Stimulated activated CD4-positive, alpha-beta T cell treated with anti-CD3 and anti-CD28 coated beads, Interleukin-15, amount 100 ng/mL, for 24 hours (primary cell): Measurements from ENCODE around the gene EXOC3L4.
"Not testable (repeated sequence)": the region's sequence is repeated elsewhere in the genome, so short reads cannot be mapped to it uniquely, and the experiment has no call there.

ENCODE experiments used
- DNase-seq: peaks from one replicate; pipeline ENCODE4 v3.0.0-alpha.2; 2020

The EXOC3L4 gene

GRCh38 chr14:103094406-103095209 lies at the start of gene EXOC3L4:
EXOC3L4 (plus strand) TSS chr14:103094725; CDS start chr14:103100220, 5,495 bp downstream.
- DNase-seq: no peak

- DNase-seq: no peak
Measured at GRCh38 chr14:103045371-103045869, 49.1 kb upstream of the EXOC3L4 start.

- not testable (repeated sequence) for DNase-seq
Measured at GRCh38 chr14:103047453-103047852, 47.1 kb upstream of the EXOC3L4 start.

- DNase-seq: no peak
Measured at GRCh38 chr14:103050935-103051334, 43.6 kb upstream of the EXOC3L4 start.

- DNase-seq: no peak
Measured at GRCh38 chr14:103052407-103052806, 42.1 kb upstream of the EXOC3L4 start.

GRCh38 chr14:103055695-103056094 lies 38.8 kb upstream of the EXOC3L4 start:
- no peak for DNase-seq

GRCh38 chr14:103056322-103057027 lies 38.0 kb upstream of the EXOC3L4 start:
- DNase-seq: no peak

- peak; percentile 21 for DNase-seq
Measured at GRCh38 chr14:103057028-103057371, 37.5 kb upstream of the EXOC3L4 start.

GRCh38 chr14:103057372-103058163 lies 37.0 kb upstream of the EXOC3L4 start, which contains the start of gene CDC42BPB:
CDC42BPB (minus strand) TSS chr14:103057549; CDS start chr14:103057173, 376 bp downstream.
- peak; percentile 76 for DNase-seq

- no peak for DNase-seq
Measured at GRCh38 chr14:103058164-103059055, 36.1 kb upstream of the EXOC3L4 start.

- DNase-seq: no peak
Measured at GRCh38 chr14:103059556-103059955, 35.0 kb upstream of the EXOC3L4 start.

- DNase-seq: no peak
Measured at GRCh38 chr14:103061482-103061976, 33.0 kb upstream of the EXOC3L4 start.

- DNase-seq: no peak
Measured at GRCh38 chr14:103064436-103064835, 30.1 kb upstream of the EXOC3L4 start.

GRCh38 chr14:103064978-103065377 lies 29.5 kb upstream of the EXOC3L4 start:
- no peak for DNase-seq

- DNase-seq: no peak
Measured at GRCh38 chr14:103065861-103066260, 28.7 kb upstream of the EXOC3L4 start.

- no peak for DNase-seq
Measured at GRCh38 chr14:103066399-103066798, 28.1 kb upstream of the EXOC3L4 start.

GRCh38 chr14:103067231-103067954 lies 27.1 kb upstream of the EXOC3L4 start:
- no peak for DNase-seq

GRCh38 chr14:103068351-103069073 lies 26.0 kb upstream of the EXOC3L4 start:
- no peak for DNase-seq

- DNase-seq: no peak
Measured at GRCh38 chr14:103070263-103070885, 24.2 kb upstream of the EXOC3L4 start.

GRCh38 chr14:103070971-103071542 lies 23.5 kb upstream of the EXOC3L4 start:
- DNase-seq: no peak
